MCF 10A (cell line): Measurements from ENCODE around the gene HAPLN2. TPM values are rescaled to one million over a fixed set of nuclear protein-coding genes. Genes with fewer than 3 reads are reported as not detected.

Experiments used
- Bru-seq: library from RNA; stranded (reverse); fragments of 400-500 nt; gene quantifications from one replicate; lab custom pipeline; 2021; lab: Mats Ljungman, UMichigan
- BruChase-seq, 2 experiments: library from RNA; stranded (reverse); fragments of 400-500 nt; gene quantifications; one replicate each; lab custom pipeline; 2021; lab: Mats Ljungman, UMichigan
- BruUV-seq: library from RNA; stranded (reverse); fragments of 400-500 nt; replicated peaks from 2 replicates; lab custom pipeline; 2021; lab: Mats Ljungman, UMichigan
- CTCF ChIA-PET: fragments of 300-600 bp; sonication (Branson Sonifier 250); formaldehyde crosslinking; extraction: SDS; loops from one replicate; lab custom pipeline; 2021; ENCODE audit warnings: antibody characterized with exemption, inconsistent platforms; lab: Yijun Ruan, JAX
- POLR2A ChIA-PET: fragments of 300-600, 350-650 bp; sonication (Branson Sonifier 250); formaldehyde crosslinking; extraction: SDS; loops from one replicate; lab custom pipeline; 2020; ENCODE audit warnings: antibody characterized with exemption, inconsistent platforms; lab: Yijun Ruan, JAX
- DNase-seq: peaks from one replicate; pipeline ENCODE4 v3.0.0-alpha.2; 2018; ENCODE audit not compliant: unreplicated experiment
- H3K27ac Mint-ChIP-seq: one replicate; pipeline ENCODE4 v1.8.0; 2022; ENCODE audit warnings: mild to moderate bottlenecking, low read depth, mixed read lengths; ENCODE audit not compliant: unreplicated experiment
- H3K27me3 Mint-ChIP-seq: one replicate; pipeline ENCODE4 v1.8.0; 2022; ENCODE audit warnings: mixed read lengths; ENCODE audit not compliant: insufficient read depth, unreplicated experiment
- H3K36me3 Mint-ChIP-seq: one replicate; pipeline ENCODE4 v1.8.0; 2022; ENCODE audit warnings: mild to moderate bottlenecking, moderate library complexity, mixed read lengths; ENCODE audit not compliant: insufficient read depth, unreplicated experiment
- H3K4me1 Mint-ChIP-seq: one replicate; pipeline ENCODE4 v1.8.0; 2022; ENCODE audit warnings: mixed read lengths; ENCODE audit not compliant: insufficient read depth, unreplicated experiment
- H3K4me3 Mint-ChIP-seq: one replicate; pipeline ENCODE4 v1.8.0; 2022; ENCODE audit warnings: mild to moderate bottlenecking, moderate library complexity, mixed read lengths; ENCODE audit not compliant: unreplicated experiment
- H3K9me3 Mint-ChIP-seq: one replicate; pipeline ENCODE4 v1.8.0; 2022; ENCODE audit warnings: mixed read lengths; ENCODE audit not compliant: unreplicated experiment
- CTCF ChIP-seq: fragments of 200-600 bp; IDR thresholded peaks from one replicate; pipeline ENCODE4 v1.8.0; 2022; ENCODE audit warnings: antibody characterized with exemption, mild to moderate bottlenecking; ENCODE audit not compliant: unreplicated experiment
- intact Hi-C: fragments of 100-400 bp; cut with micrococcal nuclease; formaldehyde crosslinking; loops from 2 replicates; pipeline ENCODE4 v1.14.1; 2022
- long read RNA-seq: library from polyadenylated mRNA; stranded (forward); transcript quantifications from one replicate; pipeline ENCODE4 v2.0.0, GENCODE V29; 2022
- total RNA-seq: library from RNA; stranded (reverse); gene quantifications from 2 replicates; pipeline ENCODE4 v1.2.3, GENCODE V29; 2022

HAPLN2 gene
- total RNA-seq (not detected in 2 replicates), Bru-seq, nascent RNA (not detected), BruChase-seq, experiment 1, labeled RNA remaining after a 6-hour chase (percentile 23 among the genes with signal in this experiment), BruChase-seq, experiment 2, labeled RNA remaining after a 2-hour chase (percentile 21 among the genes with signal in this experiment)
- long read RNA-seq: 0 reads

GRCh38 chr1:156618853-156619581 is at the start of gene HAPLN2:
Gene HAPLN2, plus strand, starts transcription at chr1:156619415. Its CDS starts 4,076 bp downstream, at chr1:156623491.
- no TSS peak for BruUV-seq
- H3K4me3 Mint-ChIP-seq: no peak within 1 kb of the TSS
- POLR2A ChIA-PET: interaction anchor here (0.9 to 1.2 kb wide), 2 partner anchors 25 to 37 kb away, joined by 3 read pairs; no protein-coding TSS in a partner anchor
- H3K36me3 Mint-ChIP-seq: no peaks in the 10 kb centered on the region
- H3K9me3 Mint-ChIP-seq: no peaks in the 10 kb centered on the region
- peaks cover 15% of the 10 kb centered on the region for H3K4me1 Mint-ChIP-seq
- peak; percentile 51 for TF ChIP-seq CTCF
- intact Hi-C loops: no loop called here
- peaks cover 54% of the 10 kb centered on the region for H3K27me3 Mint-ChIP-seq
- no peak within 1 kb of the TSS for H3K27ac Mint-ChIP-seq
- CTCF ChIA-PET: interaction anchor here (0.6 to 20.9 kb wide), 24 partner anchors 8 to 450 kb away, joined by 3 to 396 read pairs (median 5); no protein-coding TSS in a partner anchor
- peak; percentile 57 for DNase-seq

- CTCF ChIA-PET: interaction anchor here (0.5 to 1.9 kb wide), 18 partner anchors 9 to 264 kb away, joined by 3 to 7 read pairs (median 3); partner anchors contain the start of genes GPATCH4 and HAPLN2
- peak; percentile 61 for DNase-seq
- no peaks in the 10 kb centered on the region for H3K9me3 Mint-ChIP-seq
- H3K4me1 Mint-ChIP-seq: peaks cover 28% of the 10 kb centered on the region
- H3K27ac Mint-ChIP-seq: no peak overlapping the region
- peaks cover 11% of the 10 kb centered on the region for H3K27me3 Mint-ChIP-seq
- peaks cover 8% of the 10 kb centered on the region for H3K36me3 Mint-ChIP-seq
- H3K4me3 Mint-ChIP-seq: peak overlapping the region; percentile 87
- intact Hi-C loops: loop anchor here (1.0 kb wide), 3 partner anchors 66 to 114 kb away; no protein-coding TSS in a partner anchor
- no TSS peak for BruUV-seq
- TF ChIP-seq CTCF: no peak
- POLR2A ChIA-PET: interaction anchor here (0.7 to 3.2 kb wide), 20 partner anchors 11 to 153 kb away, joined by 3 to 20 read pairs (median 4); partner anchors contain the start of genes GPATCH4, MEF2D and NAXE
Measured at GRCh38 chr1:156571261-156571852, 47.9 kb upstream of the HAPLN2 start.

GRCh38 chr1:156571919-156572662 is 47.1 kb upstream of the HAPLN2 start, which contains the start of gene IQGAP3:
Gene IQGAP3, minus strand, starts transcription at chr1:156572565. Its CDS starts 36 bp downstream, at chr1:156572529.
- no TSS peak for BruUV-seq
- POLR2A ChIA-PET: interaction anchor here (0.6 to 3.2 kb wide), 16 partner anchors 12 to 213 kb away, joined by 3 to 20 read pairs (median 4); partner anchors contain the start of genes GPATCH4, MEF2D and NAXE
- peak; percentile 94 for DNase-seq
- Mint-ChIP-seq H3K4me3 (peak within 1 kb of the TSS; percentile 87), H3K4me1 (peaks cover 28% of the 10 kb centered on the region), H3K27ac (peak within 1 kb of the TSS; percentile 70), H3K9me3 (no peaks in the 10 kb centered on the region), H3K36me3 (peaks cover 8% of the 10 kb centered on the region), H3K27me3 (peaks cover 11% of the 10 kb centered on the region)
- TF ChIP-seq CTCF: no peak
- intact Hi-C loops: loop anchor here (1.0 kb wide), 3 partner anchors 67 to 115 kb away; no protein-coding TSS in a partner anchor
- CTCF ChIA-PET: interaction anchor here (0.6 to 1.9 kb wide), 16 partner anchors 9 to 127 kb away, joined by 3 to 6 read pairs (median 3); partner anchors contain the start of genes GPATCH4 and HAPLN2
